Tongue (tissue), 2 donors: ENCODE measurements around the gene LHFPL6. TPM values are rescaled to one million over a fixed set of nuclear protein-coding genes. Genes with fewer than 3 reads are reported as not detected.

Experiments
- DNase-seq: peaks from one replicate; pipeline ENCODE4 v3.0.0-alpha.2; 2015
- total RNA-seq: library from RNA; depleted of rRNA; stranded (reverse); fragments of >200 nt; gene quantifications from one replicate; pipeline ENCODE4 v1.2.3, GENCODE V29; 2014

LHFPL6 gene
- total RNA-seq, 1 donor from 2014 or later, result 65.6 TPM

- no peak for DNase-seq
Observed at GRCh38 chr13:39297023-39297422, 306.0 kb downstream of the LHFPL6 start.

GRCh38 chr13:39296193-39296592, 306.8 kb downstream of the LHFPL6 start:
- no peak for DNase-seq

Other genes starting within 250 kb of the LHFPL6 start
- gene COG6, start 52.5 kb upstream of the LHFPL6 start, total RNA-seq, result 44.0 TPM